ENCODE measurements around the gene CCSER2. TPM values are rescaled to one million over a fixed set of nuclear protein-coding genes. Genes with fewer than 3 reads are reported as not detected.

Gene CCSER2
- total RNA-seq, 2 experiments from 2014 or later: 69.8 to 73.5 TPM

- peaks cover 77% of the 10 kb centered on the region for H3K4me1 Mint-ChIP-seq (ENCODE audit: low read depth)
These were observed 24.8 kb downstream of the CCSER2 start for GRCh38 chr10:84353052-84353803.

GRCh38 chr10:84354623-84355022 lies 26.2 kb downstream of the CCSER2 start:
- Mint-ChIP-seq H3K4me1 (ENCODE audit: low read depth) (peaks cover 78% of the 10 kb centered on the region), H3K27ac (no peak overlapping the region), H3K9me3 (no peaks in the 10 kb centered on the region), H3K36me3 (no peaks in the 10 kb centered on the region), H3K27me3 (no peaks in the 10 kb centered on the region), H3K4me3 (no peak overlapping the region)
- ChIA-PET POLR2A (no interaction called here), CTCF (interaction anchor here (0.6 to 7.4 kb wide), 4 partner anchors 10 to 182 kb away, joined by 3 to 78 read pairs (median 12); partner anchors contain the start of gene CCSER2)
- intact Hi-C loops (cut with micrococcal nuclease): no loop called here
- no peak for DNase-seq

More at GRCh38 chr10:84353052-84353803, 24.8 kb downstream of the CCSER2 start:
- intact Hi-C loops (cut with micrococcal nuclease): loop anchor here (2.0 kb wide), 1 partner anchor 22 kb away; no protein-coding TSS in a partner anchor
- Mint-ChIP-seq H3K27me3 (no peaks in the 10 kb centered on the region), H3K27ac (no peak overlapping the region), H3K36me3 (no peaks in the 10 kb centered on the region), H3K9me3 (no peaks in the 10 kb centered on the region), H3K4me3 (no peak overlapping the region)
- ChIA-PET POLR2A (interaction anchor here (0.9 kb wide), 1 partner anchor 20 kb away, joined by 3 read pairs; no protein-coding TSS in a partner anchor), CTCF (interaction anchor here (0.8 to 7.4 kb wide), 16 partner anchors 8 to 183 kb away, joined by 3 to 78 read pairs (median 6); no protein-coding TSS in a partner anchor)
- DNase-seq: no peak

- no peak overlapping the region for H3K4me3 Mint-ChIP-seq
- ChIA-PET CTCF (interaction anchor here (0.7 to 7.4 kb wide), 4 partner anchors 26 to 181 kb away, joined by 3 to 78 read pairs (median 4); partner anchors contain the start of gene CCSER2), POLR2A (no interaction called here)
- H3K4me1 Mint-ChIP-seq (ENCODE audit: low read depth): peaks cover 77% of the 10 kb centered on the region
- H3K36me3 Mint-ChIP-seq: no peaks in the 10 kb centered on the region
- DNase-seq: no peak
- H3K27me3 Mint-ChIP-seq: no peaks in the 10 kb centered on the region
- intact Hi-C loops (cut with micrococcal nuclease): no loop called here
- no peak overlapping the region for H3K27ac Mint-ChIP-seq
- no peaks in the 10 kb centered on the region for H3K9me3 Mint-ChIP-seq
These were observed 26.7 kb downstream of the CCSER2 start for GRCh38 chr10:84355106-84355505.

- ChIA-PET POLR2A (no interaction called here), CTCF (interaction anchor here (1.1 kb wide), 1 partner anchor 19 kb away, joined by 3 read pairs; no protein-coding TSS in a partner anchor)
- intact Hi-C loops (cut with micrococcal nuclease): no loop called here
- Mint-ChIP-seq H3K27me3 (no peaks in the 10 kb centered on the region), H3K9me3 (no peaks in the 10 kb centered on the region), H3K36me3 (no peaks in the 10 kb centered on the region), H3K27ac (no peak overlapping the region), H3K4me3 (no peak overlapping the region), H3K4me1 (ENCODE audit: low read depth) (peaks cover 89% of the 10 kb centered on the region)
- DNase-seq: no peak
These were observed 28.5 kb downstream of the CCSER2 start for GRCh38 chr10:84356928-84357327.

- ChIA-PET CTCF (interaction anchor here (0.8 to 1.6 kb wide), 6 partner anchors 9 to 211 kb away, joined by 3 to 6 read pairs (median 4); no protein-coding TSS in a partner anchor), POLR2A (interaction anchor here (0.6 to 0.7 kb wide), 2 partner anchors 141 to 162 kb away, joined by 3 read pairs; no protein-coding TSS in a partner anchor)
- H3K4me1 Mint-ChIP-seq (ENCODE audit: low read depth): peaks cover 86% of the 10 kb centered on the region
- DNase-seq: no peak
- intact Hi-C loops (cut with micrococcal nuclease): loop anchor here (1.0 to 2.0 kb wide), 2 partner anchors 16 to 91 kb away; no protein-coding TSS in a partner anchor
- H3K27me3 Mint-ChIP-seq: no peaks in the 10 kb centered on the region
- no peak overlapping the region for H3K27ac Mint-ChIP-seq
- H3K9me3 Mint-ChIP-seq: no peaks in the 10 kb centered on the region
- H3K4me3 Mint-ChIP-seq: no peak overlapping the region
- H3K36me3 Mint-ChIP-seq: peaks cover 4% of the 10 kb centered on the region
These were observed 30.4 kb downstream of the CCSER2 start for GRCh38 chr10:84358743-84359142.

- H3K9me3 Mint-ChIP-seq: no peaks in the 10 kb centered on the region
- POLR2A ChIA-PET: no interaction called here
- no peak for DNase-seq
- peaks cover 79% of the 10 kb centered on the region for H3K4me1 Mint-ChIP-seq (ENCODE audit: low read depth)
- intact Hi-C loops (cut with micrococcal nuclease): no loop called here
- CTCF ChIA-PET: interaction anchor here (0.7 to 2.0 kb wide), 6 partner anchors 9 to 176 kb away, joined by 3 to 14 read pairs (median 4); no protein-coding TSS in a partner anchor
- no peak overlapping the region for H3K27ac Mint-ChIP-seq
- no peak overlapping the region for H3K4me3 Mint-ChIP-seq
- peaks cover 4% of the 10 kb centered on the region for H3K36me3 Mint-ChIP-seq
- H3K27me3 Mint-ChIP-seq: no peaks in the 10 kb centered on the region
These were observed 32.4 kb downstream of the CCSER2 start for GRCh38 chr10:84360637-84361365.

- ChIA-PET CTCF (interaction anchor here (0.6 to 4.2 kb wide), 6 partner anchors 12 to 217 kb away, joined by 3 to 21 read pairs (median 3); no protein-coding TSS in a partner anchor), POLR2A (no interaction called here)
- Mint-ChIP-seq H3K36me3 (peaks cover 6% of the 10 kb centered on the region), H3K4me1 (ENCODE audit: low read depth) (peaks cover 68% of the 10 kb centered on the region), H3K4me3 (no peak overlapping the region), H3K27ac (no peak overlapping the region), H3K9me3 (no peaks in the 10 kb centered on the region), H3K27me3 (no peaks in the 10 kb centered on the region)
- no peak for DNase-seq
- intact Hi-C loops (cut with micrococcal nuclease): no loop called here
These were observed 37.0 kb downstream of the CCSER2 start for GRCh38 chr10:84365335-84365881.

GRCh38 chr10:84366041-84366440 lies 37.7 kb downstream of the CCSER2 start:
- ChIA-PET CTCF (interaction anchor here (1.0 to 4.2 kb wide), 4 partner anchors 9 to 172 kb away, joined by 3 to 21 read pairs (median 12); no protein-coding TSS in a partner anchor), POLR2A (no interaction called here)
- Mint-ChIP-seq H3K36me3 (peaks cover 8% of the 10 kb centered on the region), H3K4me3 (no peak overlapping the region), H3K4me1 (ENCODE audit: low read depth) (peaks cover 63% of the 10 kb centered on the region), H3K27ac (no peak overlapping the region), H3K9me3 (no peaks in the 10 kb centered on the region), H3K27me3 (no peaks in the 10 kb centered on the region)
- intact Hi-C loops (cut with micrococcal nuclease): no loop called here
- DNase-seq: no peak

- Mint-ChIP-seq H3K4me1 (ENCODE audit: low read depth) (peaks cover 63% of the 10 kb centered on the region), H3K36me3 (peaks cover 20% of the 10 kb centered on the region), H3K4me3 (no peak overlapping the region), H3K27me3 (no peaks in the 10 kb centered on the region), H3K27ac (no peak overlapping the region), H3K9me3 (no peaks in the 10 kb centered on the region)
- CTCF ChIA-PET: no interaction called here
- POLR2A ChIA-PET: no interaction called here
- DNase-seq: no peak
- intact Hi-C loops (cut with micrococcal nuclease): no loop called here
These were observed 38.9 kb downstream of the CCSER2 start for GRCh38 chr10:84367256-84367655.

- Mint-ChIP-seq H3K36me3 (peaks cover 18% of the 10 kb centered on the region), H3K4me1 (ENCODE audit: low read depth) (peaks cover 55% of the 10 kb centered on the region), H3K9me3 (no peaks in the 10 kb centered on the region), H3K4me3 (no peak overlapping the region), H3K27me3 (no peaks in the 10 kb centered on the region), H3K27ac (no peak overlapping the region)
- intact Hi-C loops (cut with micrococcal nuclease): no loop called here
- ChIA-PET POLR2A (no interaction called here), CTCF (no interaction called here)
- DNase-seq: no peak
These were observed 40.4 kb downstream of the CCSER2 start for GRCh38 chr10:84368828-84369227.

- Mint-ChIP-seq H3K4me1 (ENCODE audit: low read depth) (peaks cover 56% of the 10 kb centered on the region), H3K36me3 (peaks cover 23% of the 10 kb centered on the region)
These were observed 41.9 kb downstream of the CCSER2 start for GRCh38 chr10:84370283-84370682.

More at GRCh38 chr10:84370283-84370682, 41.9 kb downstream of the CCSER2 start:
- no peak for DNase-seq
- H3K27ac Mint-ChIP-seq: no peak overlapping the region
- CTCF ChIA-PET: interaction anchor here (6.7 kb wide), 1 partner anchor 167 kb away, joined by 88 read pairs; no protein-coding TSS in a partner anchor
- H3K4me3 Mint-ChIP-seq: no peak overlapping the region
- intact Hi-C loops (cut with micrococcal nuclease): no loop called here
- no peaks in the 10 kb centered on the region for H3K9me3 Mint-ChIP-seq
- POLR2A ChIA-PET: no interaction called here
- no peaks in the 10 kb centered on the region for H3K27me3 Mint-ChIP-seq

All from activated CD4-positive, alpha-beta memory T cell treated with anti-CD3 and anti-CD28 coated beads for 36 hours (primary cell).